ENCODE measurements around the gene IFT81.

- no peak for TF ChIP-seq POLR2A (IDR thresholded peaks at IDR 0.05)
- no peak for TF ChIP-seq CTCF (IDR thresholded peaks at IDR 0.05)
Observed at GRCh38 chr12:110234755-110235154, 110.6 kb downstream of the IFT81 start.
